Measurements from ENCODE around the gene SAMD10. TPM values are rescaled to one million over a fixed set of nuclear protein-coding genes. Genes with fewer than 3 reads are reported as not detected.
"Not testable (repeated sequence)": the region's sequence is repeated elsewhere in the genome, so short reads cannot be mapped to it uniquely, and the experiment has no call there.

The SAMD10 gene
- total RNA-seq, 2 experiments from 2014 or later = 20.5 to 21.8 TPM

- intact Hi-C loops (cut with micrococcal nuclease) = no loop called here
- DNase-seq = no peak
- Mint-ChIP-seq H3K36me3 (ENCODE audit: low read depth) (peaks cover 13% of the 10 kb centered on the region), H3K4me3 (no peak overlapping the region), H3K4me1 (ENCODE audit: low read depth) (peaks cover 10% of the 10 kb centered on the region), H3K27ac (no peak overlapping the region), H3K9me3 (no peaks in the 10 kb centered on the region), H3K27me3 (ENCODE audit: low read depth) (no peaks in the 10 kb centered on the region)
- CTCF ChIA-PET = no interaction called here
These were observed 38.8 kb downstream of the SAMD10 start for GRCh38 chr20:63940472-63941266.

DNA sequence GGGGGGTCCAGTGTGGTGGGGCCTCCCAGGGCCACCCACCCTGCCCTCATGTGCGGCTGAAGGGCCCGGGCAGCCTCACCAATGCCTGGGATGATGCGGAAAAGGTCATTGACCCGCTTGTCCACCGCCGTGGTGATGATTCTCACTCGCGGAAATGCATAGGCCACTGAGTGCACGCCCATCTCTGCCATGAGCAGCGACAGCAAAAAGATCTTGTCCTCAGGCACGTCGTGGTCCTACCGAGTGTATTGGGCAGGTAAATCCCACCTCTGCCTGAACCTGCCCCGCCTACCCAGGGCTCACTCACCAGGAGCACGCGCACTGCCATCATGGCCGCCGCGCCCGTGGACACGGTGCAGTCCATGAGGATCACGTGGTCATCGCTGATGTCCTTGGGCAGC, 39.4 kb downstream of the SAMD10 start:
- intact Hi-C loops (cut with micrococcal nuclease) = no loop called here
- Mint-ChIP-seq H3K27me3 (ENCODE audit: low read depth) (no peaks in the 10 kb centered on the region), H3K4me1 (ENCODE audit: low read depth) (peaks cover 10% of the 10 kb centered on the region), H3K4me3 (no peak overlapping the region), H3K9me3 (no peaks in the 10 kb centered on the region), H3K36me3 (ENCODE audit: low read depth) (peaks cover 12% of the 10 kb centered on the region), H3K27ac (no peak overlapping the region)
- DNase-seq = no peak
- CTCF ChIA-PET = no interaction called here

GRCh38 chr20:63939061-63939935, 40.1 kb downstream of the SAMD10 start:
- no peak overlapping the region for H3K4me3 Mint-ChIP-seq
- peaks cover 10% of the 10 kb centered on the region for H3K4me1 Mint-ChIP-seq (ENCODE audit: low read depth)
- intact Hi-C loops (cut with micrococcal nuclease) = no loop called here
- H3K27me3 Mint-ChIP-seq (ENCODE audit: low read depth) = no peaks in the 10 kb centered on the region
- H3K36me3 Mint-ChIP-seq (ENCODE audit: low read depth) = peaks cover 12% of the 10 kb centered on the region
- H3K9me3 Mint-ChIP-seq = no peaks in the 10 kb centered on the region
- CTCF ChIA-PET = interaction anchor here (0.8 kb wide), 1 partner anchor 41 kb away, joined by 3 read pairs; the partner anchor contains the start of gene PRPF6
- no peak overlapping the region for H3K27ac Mint-ChIP-seq
- no peak for DNase-seq

DNA sequence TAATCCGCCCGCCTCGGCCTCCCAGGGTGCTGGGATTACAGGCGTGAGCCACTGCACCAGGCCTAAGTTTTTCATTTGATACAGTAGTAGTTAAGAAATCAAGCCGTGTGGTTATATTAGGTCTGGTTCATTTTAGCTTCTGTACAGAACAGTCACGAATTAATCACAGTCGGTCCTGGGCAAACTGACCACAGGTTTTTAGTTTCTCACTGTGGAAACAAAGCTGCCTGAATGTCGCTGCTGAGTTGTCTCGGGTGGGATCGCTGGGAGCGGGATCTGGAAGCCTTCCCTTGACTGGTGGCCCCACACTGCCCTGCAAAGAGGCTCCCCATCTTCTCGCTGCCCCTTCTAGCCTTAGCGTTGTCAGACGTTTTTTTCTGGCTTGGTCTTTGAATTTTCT, 41.8 kb downstream of the SAMD10 start:
- no peaks in the 10 kb centered on the region for H3K27me3 Mint-ChIP-seq (ENCODE audit: low read depth)
- H3K4me1 Mint-ChIP-seq (ENCODE audit: low read depth) = peaks cover 10% of the 10 kb centered on the region
- DNase-seq = no peak
- intact Hi-C loops (cut with micrococcal nuclease) = no loop called here
- H3K36me3 Mint-ChIP-seq (ENCODE audit: low read depth) = peaks cover 12% of the 10 kb centered on the region
- CTCF ChIA-PET = no interaction called here
- H3K4me3 Mint-ChIP-seq = no peak overlapping the region
- H3K27ac Mint-ChIP-seq = no peak overlapping the region
- H3K9me3 Mint-ChIP-seq = no peaks in the 10 kb centered on the region

- Mint-ChIP-seq H3K36me3 (ENCODE audit: low read depth) (peaks cover 12% of the 10 kb centered on the region), H3K4me1 (ENCODE audit: low read depth) (no peaks in the 10 kb centered on the region), H3K27ac (no peak overlapping the region), H3K4me3 (no peak overlapping the region), H3K27me3 (ENCODE audit: low read depth) (no peaks in the 10 kb centered on the region), H3K9me3 (no peaks in the 10 kb centered on the region)
- intact Hi-C loops (cut with micrococcal nuclease) = no loop called here
- no peak for DNase-seq
- CTCF ChIA-PET = no interaction called here
These were observed 44.0 kb downstream of the SAMD10 start for GRCh38 chr20:63935447-63935846.

- Mint-ChIP-seq H3K4me3 (no peak overlapping the region), H3K36me3 (ENCODE audit: low read depth) (peaks cover 13% of the 10 kb centered on the region), H3K27ac (no peak overlapping the region), H3K9me3 (no peaks in the 10 kb centered on the region), H3K4me1 (ENCODE audit: low read depth) (no peaks in the 10 kb centered on the region), H3K27me3 (ENCODE audit: low read depth) (no peaks in the 10 kb centered on the region)
- intact Hi-C loops (cut with micrococcal nuclease) = no loop called here
- CTCF ChIA-PET = interaction anchor here (1.0 kb wide), 1 partner anchor 186 kb away, joined by 3 read pairs; no protein-coding TSS in a partner anchor
- no peak for DNase-seq
These were observed 45.0 kb downstream of the SAMD10 start for GRCh38 chr20:63934271-63935068.

DNA sequence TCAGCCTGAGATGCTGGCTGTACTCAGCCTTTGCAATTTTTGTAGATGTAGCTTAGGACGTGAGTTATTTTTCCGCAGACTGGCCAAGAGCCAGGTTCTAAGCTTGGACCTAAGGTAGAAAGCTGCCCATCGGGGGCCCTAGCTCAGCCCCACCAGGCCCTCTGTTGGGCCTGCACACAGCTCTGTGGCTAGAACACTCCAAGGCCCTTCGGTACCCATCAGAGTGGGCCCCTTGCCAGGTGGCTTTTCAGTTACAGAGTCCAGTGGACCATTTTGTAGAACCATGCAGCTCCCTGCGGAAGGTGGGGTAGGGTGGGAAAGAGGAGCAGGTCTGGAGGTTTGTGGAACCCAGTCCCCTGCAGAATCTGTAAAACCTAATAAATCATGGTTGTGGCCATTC, 45.8 kb downstream of the SAMD10 start:
- Mint-ChIP-seq H3K27me3 (ENCODE audit: low read depth) (no peaks in the 10 kb centered on the region), H3K9me3 (no peaks in the 10 kb centered on the region), H3K4me1 (ENCODE audit: low read depth) (no peaks in the 10 kb centered on the region), H3K27ac (no peak overlapping the region), H3K36me3 (ENCODE audit: low read depth) (peaks cover 19% of the 10 kb centered on the region), H3K4me3 (no peak overlapping the region)
- DNase-seq = no peak
- intact Hi-C loops (cut with micrococcal nuclease) = no loop called here
- CTCF ChIA-PET = interaction anchor here (1.0 to 1.3 kb wide), 2 partner anchors 40 to 187 kb away, joined by 3 read pairs; no protein-coding TSS in a partner anchor

GRCh38 chr20:63932606-63933160, 46.8 kb downstream of the SAMD10 start:
- H3K4me1 Mint-ChIP-seq (ENCODE audit: low read depth) = no peaks in the 10 kb centered on the region
- H3K27me3 Mint-ChIP-seq (ENCODE audit: low read depth) = no peaks in the 10 kb centered on the region
- H3K36me3 Mint-ChIP-seq (ENCODE audit: low read depth) = peaks cover 25% of the 10 kb centered on the region
- H3K9me3 Mint-ChIP-seq = no peaks in the 10 kb centered on the region
- H3K4me3 Mint-ChIP-seq = no peak overlapping the region
- intact Hi-C loops (cut with micrococcal nuclease) = no loop called here
- DNase-seq = no peak
- CTCF ChIA-PET = interaction anchor here (1.3 kb wide), 1 partner anchor 40 kb away, joined by 3 read pairs; no protein-coding TSS in a partner anchor
- H3K27ac Mint-ChIP-seq = no peak overlapping the region

DNA sequence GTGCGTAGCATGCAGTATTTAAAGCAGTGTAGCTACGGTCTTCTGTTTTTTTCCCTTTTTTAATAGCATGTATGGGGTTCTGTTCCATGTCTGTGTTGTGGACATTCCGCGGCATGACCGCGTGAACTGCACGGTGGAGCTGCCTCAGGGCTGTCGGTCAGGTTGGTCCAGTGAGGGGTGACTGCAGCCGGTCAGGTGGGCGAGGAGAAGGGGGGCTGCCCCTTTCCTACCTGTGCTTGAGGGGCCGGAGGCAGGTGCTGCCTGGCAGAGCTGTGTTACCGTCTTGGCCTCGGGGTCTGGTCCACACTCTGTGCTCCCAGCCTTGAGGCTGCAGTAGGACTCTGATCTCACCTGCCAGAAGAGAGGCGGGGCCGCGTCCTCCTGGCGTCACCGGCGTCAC, 47.7 kb downstream of the SAMD10 start:
- H3K36me3 Mint-ChIP-seq (ENCODE audit: low read depth) = peaks cover 28% of the 10 kb centered on the region
- DNase-seq = no peak
- H3K4me3 Mint-ChIP-seq = no peak overlapping the region
- H3K27me3 Mint-ChIP-seq (ENCODE audit: low read depth) = no peaks in the 10 kb centered on the region
- intact Hi-C loops (cut with micrococcal nuclease) = no loop called here
- no peaks in the 10 kb centered on the region for H3K4me1 Mint-ChIP-seq (ENCODE audit: low read depth)
- no peak overlapping the region for H3K27ac Mint-ChIP-seq
- CTCF ChIA-PET = interaction anchor here (1.3 kb wide), 1 partner anchor 107 kb away, joined by 4 read pairs; no protein-coding TSS in a partner anchor
- H3K9me3 Mint-ChIP-seq = no peaks in the 10 kb centered on the region

DNA sequence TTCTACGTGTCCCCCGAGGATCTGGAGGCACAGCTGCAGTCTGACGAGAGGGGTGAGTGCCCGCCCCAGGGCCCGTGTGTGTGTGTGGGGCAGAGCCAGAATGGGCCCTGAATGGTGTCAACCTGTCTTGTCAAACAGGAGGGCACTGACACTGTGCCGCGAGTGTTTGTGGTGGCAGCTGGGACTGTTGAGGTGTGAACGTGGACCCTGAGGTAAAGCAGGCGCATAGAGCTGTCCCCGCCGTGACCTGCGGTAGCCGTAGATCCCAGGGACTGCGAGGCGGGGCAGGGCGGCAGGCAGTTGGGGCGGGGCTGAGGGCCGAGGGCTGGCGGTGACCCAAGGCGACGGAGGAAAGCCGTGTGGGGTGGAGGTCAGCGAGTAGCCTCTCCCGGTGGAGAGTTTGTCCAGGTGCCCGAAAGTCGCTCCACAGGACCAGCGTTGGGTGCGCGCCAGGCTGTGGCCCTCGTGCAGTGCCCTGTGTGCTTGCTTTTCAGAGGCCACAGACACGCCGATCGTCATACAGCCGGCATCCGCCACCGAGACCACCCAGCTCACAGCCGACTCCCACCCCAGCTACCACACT, 48.4 kb downstream of the SAMD10 start:
- Mint-ChIP-seq H3K27me3 (ENCODE audit: low read depth) (no peaks in the 10 kb centered on the region), H3K36me3 (ENCODE audit: low read depth) (peaks cover 26% of the 10 kb centered on the region), H3K4me1 (ENCODE audit: low read depth) (no peaks in the 10 kb centered on the region), H3K4me3 (no peak overlapping the region), H3K9me3 (no peaks in the 10 kb centered on the region), H3K27ac (no peak overlapping the region)
- CTCF ChIA-PET = interaction anchor here (1.3 kb wide), 1 partner anchor 108 kb away, joined by 4 read pairs; no protein-coding TSS in a partner anchor
- no peak for DNase-seq
- intact Hi-C loops (cut with micrococcal nuclease) = no loop called here

- not testable (repeated sequence) for H3K27ac Mint-ChIP-seq
These were observed 50.0 kb downstream of the SAMD10 start for GRCh38 chr20:63929473-63929883.

More at GRCh38 chr20:63929473-63929883, 50.0 kb downstream of the SAMD10 start:
- H3K27me3 Mint-ChIP-seq (ENCODE audit: low read depth); CTCF ChIA-PET; H3K4me3 Mint-ChIP-seq; intact Hi-C loops (cut with micrococcal nuclease); H3K4me1 Mint-ChIP-seq (ENCODE audit: low read depth); DNase-seq; H3K9me3 Mint-ChIP-seq: not testable (repeated sequence)
- H3K36me3 Mint-ChIP-seq (ENCODE audit: low read depth) = peaks cover 22% of the 10 kb centered on the region

Measured in activated naive CD4-positive, alpha-beta T cell treated with anti-CD3 and anti-CD28 coated beads for 36 hours (primary cell).